GM12865 (cell line): Measurements from ENCODE around the gene NEGR1.

ENCODE experiments used
- DNase-seq: peaks from one replicate; pipeline ENCODE4 v3.0.0; 2010; ENCODE audit warnings: low read depth
- H3K4me3 ChIP-seq: 2 replicates; pipeline ENCODE4 v1.5.1; 2011; ENCODE audit warnings: mild to moderate bottlenecking, low read depth, low read length, control low read depth
- CTCF ChIP-seq: IDR thresholded peaks from 2 replicates; pipeline ENCODE4 v1.5.1; 2011; ENCODE audit warnings: low read length, control low read depth, low read depth, inconsistent platforms; ENCODE audit not compliant: insufficient read depth; ENCODE audit errors: missing control alignments

The NEGR1 gene

GRCh38 chr1:71351438-71351837 lies 930.9 kb downstream of the NEGR1 start:
- no peak for DNase-seq
- no peak for TF ChIP-seq CTCF
- H3K4me3 ChIP-seq, result no peak overlapping the region

- TF ChIP-seq CTCF, result no peak
- H3K4me3 ChIP-seq, result no peak overlapping the region
- DNase-seq, result no peak
These were observed 931.5 kb downstream of the NEGR1 start for GRCh38 chr1:71350805-71351204.

- no peak for TF ChIP-seq CTCF
- no peak overlapping the region for H3K4me3 ChIP-seq
- DNase-seq, result no peak
These were observed 932.0 kb downstream of the NEGR1 start for GRCh38 chr1:71350330-71350729.
